Measurements from ENCODE around the gene VPS41. TPM values are rescaled to one million over a fixed set of nuclear protein-coding genes. Genes with fewer than 3 reads are reported as not detected.

VPS41 gene
- polyA plus RNA-seq, 3 donors = 12.7 to 62.2 (median 56.7) TPM

- Mint-ChIP-seq H3K9me3 (no peaks in the 10 kb centered on the region), H3K4me3 (no peak overlapping the region), H3K36me3 (no peaks in the 10 kb centered on the region), H3K27me3 (ENCODE audit: low read depth in 3 of 3) (peaks cover 0 to 4% (median 1%) of the 10 kb centered on the region in 3 donors), H3K27ac (no peak overlapping the region), H3K4me1 (peaks cover 4% of the 10 kb centered on the region)
- WGBS (ENCODE audit: insufficient coverage) = no CpG with 5 or more reads among the region's 1 CpG
- Histone ChIP-seq H3K4me2 (replicated peaks; ENCODE audit: extremely low read depth, low read length, poor library complexity, severe bottlenecking) (no peak overlapping the region), H3K27ac (ENCODE audit: low read depth in 1 of 2, low read length in 2 of 2) (no peak overlapping the region), H2AFZ (ENCODE audit: insufficient read depth, low read depth, low read length, poor library complexity, severe bottlenecking) (no peak overlapping the region), H3K79me2 (ENCODE audit: insufficient read depth, low read length) (no peaks in the 10 kb centered on the region), H3K36me3 (replicated peaks in 1 of 2; ENCODE audit: control insufficient read depth in 1 of 2, insufficient read depth in 2 of 2, low read length in 2 of 2) (no peaks in the 10 kb centered on the region), H3K9me3 (replicated peaks in 1 of 2; ENCODE audit: control insufficient read depth in 1 of 2, insufficient read depth in 1 of 2, low read length in 2 of 2) (no peaks in the 10 kb centered on the region), H3K4me3 (replicated peaks in 1 of 3; ENCODE audit: low read depth in 2 of 3, low read length in 3 of 3) (no peak overlapping the region), H4K20me1 (ENCODE audit: insufficient read depth, low read length) (no peaks in the 10 kb centered on the region), H3K9ac (ENCODE audit: insufficient read depth, low read length, poor library complexity, severe bottlenecking) (no peak overlapping the region), H3K27me3 (ENCODE audit: control insufficient read depth in 2 of 2, insufficient read depth in 2 of 2, low read length in 2 of 2) (no peaks in the 10 kb centered on the region), H3K4me1 (ENCODE audit: control insufficient read depth in 1 of 2, insufficient read depth in 2 of 2, low read length in 2 of 2) (no peaks in the 10 kb centered on the region)
- DNase-seq = no peak
- intact Hi-C loops (cut with micrococcal nuclease) = no loop called here
- no peak for TF ChIP-seq CTCF (IDR thresholded peaks at IDR 0.05)
These were observed 27.6 kb upstream of the VPS41 start for GRCh38 chr7:38936641-38937040.

GRCh38 chr7:38934536-38934935 lies 25.5 kb upstream of the VPS41 start:
- Histone ChIP-seq H3K4me3 (replicated peaks in 1 of 3; ENCODE audit: low read depth in 2 of 3, low read length in 3 of 3) (no peak overlapping the region), H3K27ac (ENCODE audit: low read depth in 1 of 2, low read length in 2 of 2) (no peak overlapping the region), H3K4me1 (ENCODE audit: control insufficient read depth in 1 of 2, insufficient read depth in 2 of 2, low read length in 2 of 2) (peaks cover 9 to 10% of the 10 kb centered on the region in 2 donors), H3K9me3 (replicated peaks in 1 of 2; ENCODE audit: control insufficient read depth in 1 of 2, insufficient read depth in 1 of 2, low read length in 2 of 2) (no peaks in the 10 kb centered on the region), H3K4me2 (replicated peaks; ENCODE audit: extremely low read depth, low read length, poor library complexity, severe bottlenecking) (no peak overlapping the region), H4K20me1 (ENCODE audit: insufficient read depth, low read length) (no peaks in the 10 kb centered on the region), H3K36me3 (replicated peaks in 1 of 2; ENCODE audit: control insufficient read depth in 1 of 2, insufficient read depth in 2 of 2, low read length in 2 of 2) (no peaks in the 10 kb centered on the region), H3K9ac (ENCODE audit: insufficient read depth, low read length, poor library complexity, severe bottlenecking) (no peak overlapping the region), H2AFZ (ENCODE audit: insufficient read depth, low read depth, low read length, poor library complexity, severe bottlenecking) (no peak overlapping the region), H3K27me3 (ENCODE audit: control insufficient read depth in 2 of 2, insufficient read depth in 2 of 2, low read length in 2 of 2) (no peaks in the 10 kb centered on the region), H3K79me2 (ENCODE audit: insufficient read depth, low read length) (no peaks in the 10 kb centered on the region)
- 100% methylated on average over 1 of the region's 10 CpGs for whole genome bisulfite sequencing (ENCODE audit: insufficient coverage)
- Mint-ChIP-seq H3K27me3 (ENCODE audit: low read depth in 3 of 3) (peaks cover 0 to 4% (median 1%) of the 10 kb centered on the region in 3 donors), H3K4me1 (peaks cover 17% of the 10 kb centered on the region), H3K27ac (peak overlapping the region in 1 of 7 donors; percentile 45), H3K36me3 (no peaks in the 10 kb centered on the region), H3K4me3 (no peak overlapping the region), H3K9me3 (peaks cover 0 to 1% (median under 1%) of the 10 kb centered on the region in 7 donors)
- no peak for TF ChIP-seq CTCF (IDR thresholded peaks at IDR 0.05)
- intact Hi-C loops (cut with micrococcal nuclease) = no loop called here
- no peak for DNase-seq

Data from CD14-positive monocyte (primary cell).